IMR-90 (cell line): ENCODE results near the gene AIF1. TPM values are rescaled to one million over a fixed set of nuclear protein-coding genes. Genes with fewer than 3 reads are reported as not detected.
"Not testable (repeated sequence)": the region's sequence is repeated elsewhere in the genome, so short reads cannot be mapped to it uniquely, and the experiment has no call there.

Experiments used
- ATAC-seq: fragments of 200-7000 bp; cut with Tn5 transposase; 2 replicates; pipeline ENCODE4 v1.9.1; 2020; ENCODE audit warnings: low read depth, mild to moderate bottlenecking, moderate library complexity
- BruUV-seq: library from RNA; stranded (reverse); fragments of 400-500 nt; replicated peaks from 2 replicates; lab custom pipeline; 2021; lab: Mats Ljungman, UMichigan
- CTCF ChIA-PET: fragments of 300-600 bp; formaldehyde crosslinking; extraction: SDS; loops from one replicate; lab custom pipeline; 2021; ENCODE audit warnings: antibody characterized with exemption; lab: Yijun Ruan, JAX
- POLR2A ChIA-PET: fragments of 300-600 bp; sonication (Branson Sonifier 250); formaldehyde crosslinking; loops from one replicate; lab custom pipeline; 2022; ENCODE audit warnings: antibody characterized with exemption; ENCODE audit not compliant: unreplicated experiment; lab: Charles Lee
- DNase-seq: peaks from one replicate; pipeline ENCODE4 v3.0.0; 2013
- H2AFZ ChIP-seq: replicated peaks from 2 replicates; pipeline ENCODE3; 2013; ENCODE audit warnings: low read length, mild to moderate bottlenecking; ENCODE audit not compliant: poor library complexity
- H2AK5ac ChIP-seq: 2 replicates; pipeline ENCODE4 v1.6.1; 2013; ENCODE audit warnings: low read depth, low read length, inconsistent platforms
- H2AK9ac ChIP-seq: replicated peaks from 2 replicates; pipeline ENCODE3; 2013; ENCODE audit warnings: mild to moderate bottlenecking, low read depth, low read length, moderate library complexity; ENCODE audit not compliant: poor library complexity
- H2BK120ac ChIP-seq: 2 replicates; pipeline ENCODE4 v1.6.1; 2013; ENCODE audit warnings: low read depth, low read length, inconsistent platforms
- H2BK15ac ChIP-seq: 3 replicates; pipeline ENCODE4 v1.6.1; 2013; ENCODE audit warnings: low read depth, low read length, inconsistent platforms
- H2BK20ac ChIP-seq: 2 replicates; pipeline ENCODE4 v1.6.1; 2013; ENCODE audit warnings: low read depth, mild to moderate bottlenecking, inconsistent platforms, low read length, moderate library complexity
- H2BK5ac ChIP-seq: 2 replicates; pipeline ENCODE4 v1.6.1; 2013; ENCODE audit warnings: mild to moderate bottlenecking, low read depth, low read length, inconsistent platforms; ENCODE audit not compliant: poor library complexity, severe bottlenecking
- H3K14ac ChIP-seq: replicated peaks from 2 replicates; pipeline ENCODE4 v1.6.1; 2013; ENCODE audit warnings: low read depth, low read length, inconsistent platforms
- H3K18ac ChIP-seq: 2 replicates; pipeline ENCODE4 v1.6.1; 2013; ENCODE audit warnings: low read depth, low read length, control low read depth
- H3K23ac ChIP-seq: 2 replicates; pipeline ENCODE4 v1.6.1; 2013; ENCODE audit warnings: low read depth, low read length, inconsistent platforms
- H3K27ac ChIP-seq: 2 replicates; pipeline ENCODE4 v1.5.1; 2013; ENCODE audit warnings: mild to moderate bottlenecking, control low read depth, low read length; ENCODE audit not compliant: insufficient read depth
- H3K27me3 ChIP-seq: 2 replicates; pipeline ENCODE4 v1.6.1; 2013; ENCODE audit warnings: low read length; ENCODE audit not compliant: control insufficient read depth, insufficient read depth
- H3K36me3 ChIP-seq: 2 replicates; pipeline ENCODE4 v1.6.1; 2013; ENCODE audit warnings: low read length, mixed read lengths; ENCODE audit not compliant: control insufficient read depth, insufficient read depth
- H3K4ac ChIP-seq: 2 replicates; pipeline ENCODE4 v1.6.1; 2013; ENCODE audit warnings: low read depth, low read length, inconsistent platforms
- H3K4me1 ChIP-seq: 2 replicates; pipeline ENCODE4 v1.6.1; 2013; ENCODE audit warnings: low read length, mixed read lengths; ENCODE audit not compliant: control insufficient read depth, insufficient read depth
- H3K4me2 ChIP-seq: 2 replicates; pipeline ENCODE4 v1.6.1; 2013; ENCODE audit warnings: low read depth, mild to moderate bottlenecking, control low read depth, low read length, moderate library complexity
- H3K4me3 ChIP-seq: 2 replicates; pipeline ENCODE4 v1.5.1; 2013; ENCODE audit warnings: low read depth, mild to moderate bottlenecking, control low read depth, low read length, moderate library complexity; ENCODE audit not compliant: insufficient read depth
- H3K56ac ChIP-seq: 2 replicates; pipeline ENCODE4 v1.6.1; 2013; ENCODE audit warnings: low read length, inconsistent platforms; ENCODE audit not compliant: insufficient read depth; ENCODE audit errors: extremely low read depth
- H3K79me1 ChIP-seq, 2 experiments: 2 replicates each; pipeline ENCODE4 v1.6.1; 2013; ENCODE audit warnings: low read length in 2 of 2, inconsistent platforms in 1 of 2, low read depth in 1 of 2
- H3K9ac ChIP-seq: 2 replicates; pipeline ENCODE4 v1.6.1; 2013; ENCODE audit warnings: low read depth, low read length, control low read depth
- H3K9me1 ChIP-seq: 2 replicates; pipeline ENCODE4 v1.6.1; 2013; ENCODE audit warnings: low read length, inconsistent platforms; ENCODE audit not compliant: insufficient read depth
- H3K9me3 ChIP-seq: 2 replicates; pipeline ENCODE4 v1.6.1; 2013; ENCODE audit warnings: low read length; ENCODE audit not compliant: control insufficient read depth, insufficient read depth
- H4K20me1 ChIP-seq: 2 replicates; pipeline ENCODE4 v1.6.1; 2013; ENCODE audit warnings: low read length, inconsistent platforms; ENCODE audit not compliant: insufficient read depth
- H4K5ac ChIP-seq: 2 replicates; pipeline ENCODE4 v1.6.1; 2013; ENCODE audit warnings: mild to moderate bottlenecking, low read depth, low read length, control low read depth
- H4K8ac ChIP-seq, 2 experiments: 2 replicates each; pipeline ENCODE4 v1.6.1; 2013; ENCODE audit warnings: low read depth in 2 of 2, low read length in 2 of 2, control low read depth in 1 of 2, inconsistent platforms in 1 of 2
- H4K91ac ChIP-seq: 2 replicates; pipeline ENCODE4 v1.6.1; 2013; ENCODE audit warnings: low read depth, low read length, inconsistent platforms; ENCODE audit not compliant: insufficient read depth
- MAZ ChIP-seq: IDR thresholded peaks from 2 replicates; pipeline ENCODE4 v1.6.1; 2012; ENCODE audit warnings: low read depth, mild to moderate bottlenecking, low read length, improper control_type of control experiment, moderate library complexity, borderline replicate concordance
- MXI1 ChIP-seq: IDR thresholded peaks from 2 replicates; pipeline ENCODE4 v1.6.1; 2012; ENCODE audit warnings: low read depth, mild to moderate bottlenecking, low read length, moderate library complexity, borderline replicate concordance
- POLR2A ChIP-seq: IDR thresholded peaks from 2 replicates; pipeline ENCODE4 v1.6.1; 2012; ENCODE audit warnings: mild to moderate bottlenecking, low read depth, low read length
- RCOR1 ChIP-seq: IDR thresholded peaks from 2 replicates; pipeline ENCODE4 v1.6.1; 2012; ENCODE audit warnings: mild to moderate bottlenecking, low read length, improper control_type of control experiment; ENCODE audit not compliant: insufficient replicate concordance
- RFX5 ChIP-seq: IDR thresholded peaks from 2 replicates; pipeline ENCODE4 v1.8.0; 2012; ENCODE audit warnings: low read depth, mild to moderate bottlenecking, low read length, moderate library complexity
- whole genome bisulfite sequencing, 2 experiments: methylation state at CpG; one replicate each; pipeline versions ENCODE4 v1.1.5 to v1.1.7; 2013; ENCODE audit warnings: missing lambda C conversion rate in 2 of 2; ENCODE audit not compliant: insufficient read length in 1 of 2; ENCODE audit errors: extremely low coverage in 2 of 2; 5-methylcytosine and 5-hydroxymethylcytosine counted together
- dilution Hi-C: fragments of 300-500 bp; cut with HindIII; formaldehyde crosslinking; loops from one replicate; pipeline ENCODE4 v1.14.3; 2018; ENCODE audit warnings: low sequenced_read_pairs; ENCODE audit not compliant: unreplicated experiment
- in situ Hi-C: fragments of 300-500 bp; cut with MboI; formaldehyde crosslinking; loops from 3 replicates; pipeline ENCODE4 v1.14.3; 2019; ENCODE audit warnings: low sequenced_read_pairs, inconsistent platforms, mixed read lengths
- intact Hi-C: fragments of 100-400 bp; cut with micrococcal nuclease; formaldehyde crosslinking; loops from 2 replicates; pipeline ENCODE4 v1.10.0; 2022
- polyA plus RNA-seq, 3 experiments: library from polyadenylated mRNA; depleted of rRNA; stranded (reverse); fragments of >200 nt; gene quantifications; 2 replicates each; pipeline ENCODE4 v1.2.3, GENCODE V29; 2012; ENCODE audit warnings: low replicate concordance in 1 of 3
- total RNA-seq: library from RNA; depleted of rRNA; stranded (reverse); fragments of >200 nt; gene quantifications from 2 replicates; pipeline ENCODE4 v1.2.3, GENCODE V29; 2012

AIF1 gene
- total and polyA plus RNA-seq, 2 of the 4 experiments (the other 2 are of a cell fraction), result not detected

DNA sequence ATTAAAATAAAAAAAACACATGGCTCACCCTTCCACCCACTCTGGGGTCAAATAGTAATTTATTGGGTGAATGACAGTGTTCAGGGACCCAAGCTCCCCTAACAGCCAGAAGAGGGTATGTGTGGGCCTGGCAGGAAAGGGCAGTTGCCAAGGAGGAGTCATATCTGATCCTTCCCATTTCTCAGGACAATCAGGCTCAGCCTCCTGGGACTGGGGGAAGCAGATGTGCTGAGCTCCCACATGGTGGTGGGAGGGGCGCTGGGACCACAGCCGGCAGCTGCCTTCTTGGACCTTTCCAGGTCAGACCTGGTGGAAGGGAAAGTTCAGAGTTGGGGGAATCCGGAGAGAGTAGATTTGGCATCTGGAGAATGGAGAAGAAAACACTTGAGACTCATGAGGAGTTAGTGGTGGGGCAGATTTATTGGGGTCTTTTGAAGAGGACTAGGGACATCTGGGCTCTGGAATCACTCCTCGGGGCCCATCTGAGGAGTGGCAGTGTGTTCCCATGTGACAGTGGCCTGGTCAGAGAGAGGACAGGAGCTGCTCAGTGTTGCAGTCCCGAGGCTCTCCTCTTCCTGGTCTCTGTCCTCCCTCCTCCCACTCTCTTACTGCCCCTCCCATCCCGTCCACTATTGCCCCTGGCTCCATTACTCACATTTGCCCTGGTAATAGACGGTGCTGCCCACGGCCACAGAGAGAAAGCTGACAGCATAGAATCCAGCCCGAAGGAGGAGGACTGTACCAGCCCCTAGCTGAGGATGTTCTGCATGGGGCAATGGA lies 26.0 kb upstream of the AIF1 start:
- Histone ChIP-seq H2AK9ac (no peak overlapping the region), H3K4ac (no peak overlapping the region), H3K4me2 (no peak overlapping the region), H2BK15ac (no peak overlapping the region), H2AK5ac (no peak overlapping the region), H3K23ac (no peak overlapping the region), H3K18ac (no peak overlapping the region), H4K91ac (no peak overlapping the region), H3K27me3 (peaks cover 11% of the 10 kb centered on the region), H4K5ac (no peak overlapping the region), H3K79me1 (no peaks in the 10 kb centered on the region), H3K9me1 (peaks cover 3% of the 10 kb centered on the region; the same call in 1 of the 2 replicates), H3K4me3 (no peak overlapping the region), H4K8ac (no peak overlapping the region), H3K56ac (no peak overlapping the region), H2BK120ac (no peak overlapping the region), H3K14ac (no peak overlapping the region), H3K4me1 (no peaks in the 10 kb centered on the region; the same call in 1 of the 2 replicates), H4K20me1 (no peaks in the 10 kb centered on the region), H2BK5ac (no peak overlapping the region), H2AFZ (peak overlapping the region; percentile 60), H3K9me3 (no peaks in the 10 kb centered on the region), H3K9ac (no peak overlapping the region), H3K27ac (no peak overlapping the region), H2BK20ac (no peak overlapping the region), H3K36me3 (no peaks in the 10 kb centered on the region)
- POLR2A ChIA-PET, result no interaction called here
- BruUV-seq, result no TSS peak
- peak; percentile 17; the same call in 1 of the 2 replicates for ATAC-seq
- intact Hi-C loops, result no loop called here
- TF ChIP-seq MAZ (no peak), RCOR1 (no peak), MXI1 (no peak), POLR2A (no peak), RFX5 (no peak)
- 100% methylated on average over 1 of the region's 9 CpGs; no CpG with 5 or more reads in 1 of the 2 experiments for WGBS, 2 experiments
- in situ Hi-C loops, result no loop called here
- CTCF ChIA-PET, result interaction anchor here (1.1 to 2.9 kb wide), 2 partner anchors 9 kb away, joined by 5 to 9 read pairs; no protein-coding TSS in a partner anchor
- DNase-seq, result no peak
- dilution Hi-C loops, result no loop called here

DNA sequence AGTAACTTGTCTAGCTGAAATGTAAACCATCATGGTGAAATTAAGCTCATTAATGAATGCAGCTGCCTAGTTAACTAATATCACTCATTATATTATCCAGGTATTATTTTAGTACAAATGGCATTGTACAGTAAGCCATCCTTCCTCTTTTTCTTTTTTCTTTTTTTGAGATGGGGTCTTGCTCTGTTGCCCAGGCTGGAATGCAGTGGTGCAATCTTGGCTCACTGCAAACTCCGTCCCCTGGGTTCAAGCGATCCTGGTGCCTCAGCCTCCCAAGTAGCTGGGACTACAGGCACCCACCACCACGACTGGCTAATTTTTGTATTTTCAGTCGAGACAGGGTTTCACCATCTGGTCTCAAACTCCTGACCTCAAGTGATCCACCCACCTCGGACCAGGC lies 24.3 kb upstream of the AIF1 start:
- CTCF ChIA-PET, result interaction anchor here (0.9 kb wide), 1 partner anchor 10 kb away, joined by 3 read pairs; no protein-coding TSS in a partner anchor
- H2BK120ac ChIP-seq, H2BK5ac ChIP-seq, POLR2A ChIA-PET, H4K8ac ChIP-seq, H2AK9ac ChIP-seq, H3K14ac ChIP-seq, H3K4me1 ChIP-seq, H2AK5ac ChIP-seq, H2AFZ ChIP-seq, H3K79me1 ChIP-seq, H3K4me2 ChIP-seq, H3K27ac ChIP-seq, H3K9ac ChIP-seq, H3K18ac ChIP-seq, H4K20me1 ChIP-seq, dilution Hi-C loops, H3K36me3 ChIP-seq, H4K5ac ChIP-seq, H4K91ac ChIP-seq, in situ Hi-C loops, H3K9me3 ChIP-seq, ATAC-seq, DNase-seq, H3K23ac ChIP-seq, H3K56ac ChIP-seq, intact Hi-C loops, H2BK15ac ChIP-seq, H2BK20ac ChIP-seq, H3K4ac ChIP-seq, BruUV-seq, H3K9me1 ChIP-seq, H3K4me3 ChIP-seq: not testable (repeated sequence)
- H3K27me3 ChIP-seq, result peaks cover 11% of the 10 kb centered on the region
- 79% methylated on average over 5 of the region's 5 CpGs; no CpG with 5 or more reads in 1 of the 2 experiments for WGBS, 2 experiments
